ENCODE data around the gene ADAMTS2.

The ADAMTS2 gene

GRCh38 chr5:179368806-179369529 lies 23.7 kb upstream of the ADAMTS2 start:
- no peaks in the 10 kb centered on the region for H3K36me3 ChIP-seq (ENCODE audit: low read length)
- H3F3A ChIP-seq (ENCODE audit: insufficient read depth), result no peaks in the 10 kb centered on the region
- no peak overlapping the region for H3K4me3 ChIP-seq (ENCODE audit: insufficient read depth, low read length, poor library complexity, severe bottlenecking)
- H3K9me3 ChIP-seq (ENCODE audit: insufficient read depth, low read length), result no peaks in the 10 kb centered on the region
- no peaks in the 10 kb centered on the region for H4K20me1 ChIP-seq (ENCODE audit: low read depth, low read length)
- no peak overlapping the region for H3K27ac ChIP-seq (ENCODE audit: low read depth, low read length)
- no peak overlapping the region for H3K4me2 ChIP-seq (ENCODE audit: low read depth, low read length, poor library complexity, severe bottlenecking)
- H3K27me3 ChIP-seq (ENCODE audit: low read length), result no peaks in the 10 kb centered on the region; the same call in 1 of the 2 replicates
- no peaks in the 10 kb centered on the region for H3K79me2 ChIP-seq (ENCODE audit: insufficient read depth, low read length)
- H3K9me2 ChIP-seq (replicated peaks; ENCODE audit: insufficient read depth, low read length), result no peaks in the 10 kb centered on the region
- no peak for TF ChIP-seq EZH2phosphoT487 (conservative IDR thresholded peaks at IDR 0.05; ENCODE audit: low read length)
- no peak for TF ChIP-seq CTCF (IDR thresholded peaks at IDR 0.05; ENCODE audit: insufficient read depth, low read length, poor library complexity, severe bottlenecking)
- H3K9ac ChIP-seq (ENCODE audit: low read length), result no peak overlapping the region
- H2AFZ ChIP-seq (ENCODE audit: low read depth, low read length, severe bottlenecking), result no peak overlapping the region

GRCh38 chr5:179368126-179368805 lies 23.0 kb upstream of the ADAMTS2 start:
- no peaks in the 10 kb centered on the region for H3K36me3 ChIP-seq (ENCODE audit: low read length)
- H3K79me2 ChIP-seq (ENCODE audit: insufficient read depth, low read length), result no peaks in the 10 kb centered on the region
- no peak overlapping the region for H3K4me3 ChIP-seq (ENCODE audit: insufficient read depth, low read length, poor library complexity, severe bottlenecking)
- no peaks in the 10 kb centered on the region for H3K9me2 ChIP-seq (replicated peaks; ENCODE audit: insufficient read depth, low read length)
- H3F3A ChIP-seq (ENCODE audit: insufficient read depth), result no peaks in the 10 kb centered on the region
- no peak overlapping the region for H3K27ac ChIP-seq (ENCODE audit: low read depth, low read length)
- no peak overlapping the region for H3K4me2 ChIP-seq (ENCODE audit: low read depth, low read length, poor library complexity, severe bottlenecking)
- no peaks in the 10 kb centered on the region; the same call in 1 of the 2 replicates for H3K27me3 ChIP-seq (ENCODE audit: low read length)
- H4K20me1 ChIP-seq (ENCODE audit: low read depth, low read length), result no peaks in the 10 kb centered on the region
- no peak overlapping the region for H3K9ac ChIP-seq (ENCODE audit: low read length)
- TF ChIP-seq EZH2phosphoT487 (conservative IDR thresholded peaks at IDR 0.05; ENCODE audit: low read length) (no peak), CTCF (IDR thresholded peaks at IDR 0.05; ENCODE audit: insufficient read depth, low read length, poor library complexity, severe bottlenecking) (no peak)
- no peak overlapping the region for H2AFZ ChIP-seq (ENCODE audit: low read depth, low read length, severe bottlenecking)
- H3K9me3 ChIP-seq (ENCODE audit: insufficient read depth, low read length), result no peaks in the 10 kb centered on the region

- no peak overlapping the region for H3K4me2 ChIP-seq (ENCODE audit: low read depth, low read length, poor library complexity, severe bottlenecking)
- H3K9me3 ChIP-seq (ENCODE audit: insufficient read depth, low read length), result no peaks in the 10 kb centered on the region
- no peaks in the 10 kb centered on the region; the same call in 1 of the 2 replicates for H3K27me3 ChIP-seq (ENCODE audit: low read length)
- H3F3A ChIP-seq (ENCODE audit: insufficient read depth), result no peaks in the 10 kb centered on the region
- no peak for TF ChIP-seq EZH2phosphoT487 (conservative IDR thresholded peaks at IDR 0.05; ENCODE audit: low read length)
- TF ChIP-seq CTCF (IDR thresholded peaks at IDR 0.05; ENCODE audit: insufficient read depth, low read length, poor library complexity, severe bottlenecking), result no peak
- H3K4me3 ChIP-seq (ENCODE audit: insufficient read depth, low read length, poor library complexity, severe bottlenecking), result no peak overlapping the region
- no peaks in the 10 kb centered on the region for H4K20me1 ChIP-seq (ENCODE audit: low read depth, low read length)
- H3K36me3 ChIP-seq (ENCODE audit: low read length), result no peaks in the 10 kb centered on the region
- H2AFZ ChIP-seq (ENCODE audit: low read depth, low read length, severe bottlenecking), result no peak overlapping the region
- H3K9me2 ChIP-seq (replicated peaks; ENCODE audit: insufficient read depth, low read length), result no peaks in the 10 kb centered on the region
- H3K9ac ChIP-seq (ENCODE audit: low read length), result no peak overlapping the region
- H3K27ac ChIP-seq (ENCODE audit: low read depth, low read length), result no peak overlapping the region
- H3K79me2 ChIP-seq (ENCODE audit: insufficient read depth, low read length), result no peaks in the 10 kb centered on the region
Measured at GRCh38 chr5:179367491-179367890, 22.2 kb upstream of the ADAMTS2 start.
